ENCODE results near the gene PLRG1. TPM values are rescaled to one million over a fixed set of nuclear protein-coding genes. Genes with fewer than 3 reads are reported as not detected.

Gene PLRG1
- total RNA-seq, result 64.1 and 83.4 TPM in 2 replicates

GRCh38 chr4:154549894-154550790, at the start of gene PLRG1:
Gene PLRG1, minus strand, starts transcription at chr4:154550400. Its CDS starts 92 bp downstream, at chr4:154550308.

DNA sequence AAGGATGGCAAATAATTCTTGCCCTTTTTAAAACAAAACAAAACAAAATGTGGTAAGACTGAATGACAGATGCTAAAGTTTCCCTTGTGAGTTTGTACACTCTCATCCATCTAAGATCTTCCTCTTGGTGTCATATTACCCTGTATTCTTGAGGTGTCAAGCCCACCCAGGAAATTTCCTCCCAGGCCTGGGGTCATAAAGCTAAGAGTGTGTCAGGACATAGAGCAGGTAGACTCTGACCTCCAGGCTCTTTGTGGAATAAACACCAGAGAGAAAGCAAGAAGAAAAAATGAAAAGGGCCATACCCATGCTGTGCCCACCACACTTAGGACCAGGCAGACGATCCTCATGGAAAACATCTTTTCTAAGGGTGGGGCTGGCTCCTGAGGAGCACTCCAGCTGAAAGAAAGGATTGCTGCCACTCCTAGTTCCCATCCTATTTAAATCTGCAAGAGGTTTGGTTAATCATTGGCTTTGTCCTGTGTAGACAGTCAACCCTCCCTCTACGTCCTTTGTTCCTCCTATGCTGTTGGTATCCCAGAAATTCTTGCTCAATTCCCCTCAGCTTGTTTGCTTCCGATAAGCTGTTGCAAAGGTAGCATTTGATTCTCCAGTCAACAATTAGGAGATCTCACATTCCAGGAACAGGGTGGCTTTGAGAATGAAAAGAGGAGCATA, 40.3 kb upstream of the PLRG1 start, which contains the start of gene FGA:
TSS of gene FGA (minus strand) at position 414 of the 678 bp plus-strand sequence. CDS start at position 359, 55 bp downstream.

DNA sequence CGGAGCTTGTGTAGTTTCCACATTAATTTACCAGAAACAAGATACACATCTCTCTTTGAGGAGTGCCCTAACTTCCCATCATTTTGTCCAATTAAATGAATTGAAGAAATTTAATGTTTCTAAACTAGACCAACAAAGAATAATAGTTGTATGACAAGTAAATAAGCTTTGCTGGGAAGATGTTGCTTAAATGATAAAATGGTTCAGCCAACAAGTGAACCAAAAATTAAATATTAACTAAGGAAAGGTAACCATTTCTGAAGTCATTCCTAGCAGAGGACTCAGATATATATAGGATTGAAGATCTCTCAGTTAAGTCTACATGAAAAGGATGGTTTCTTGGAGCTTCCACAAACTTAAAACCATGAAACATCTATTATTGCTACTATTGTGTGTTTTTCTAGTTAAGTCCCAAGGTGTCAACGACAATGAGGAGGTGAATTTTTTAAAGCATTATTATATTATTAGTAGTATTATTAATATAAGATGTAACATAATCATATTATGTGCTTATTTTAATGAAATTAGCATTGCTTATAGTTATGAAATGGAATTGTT, 12.6 kb upstream of the PLRG1 start, which contains the start of gene FGB:
TSS of gene FGB (plus strand) at position 315 of the 558 bp plus-strand sequence. CDS start at position 323, 8 bp downstream.

GRCh38 chr4:154491341-154492271, 58.6 kb downstream of the PLRG1 start, which contains the start of gene DCHS2:
Gene DCHS2, minus strand, starts transcription at chr4:154491799. Its CDS starts 444 bp downstream, at chr4:154491355.

Other genes starting within 250 kb of the PLRG1 start
- 0.52 TPM in 1 of 2 replicates, not detected in the other for gene DCHS2, start 58.6 kb downstream of the PLRG1 start, total RNA-seq
- not detected in 2 replicates for gene FGB, start 12.6 kb upstream of the PLRG1 start, total RNA-seq
- 0.64 TPM in 1 of 2 replicates, not detected in the other for gene FGA, start 40.3 kb upstream of the PLRG1 start, total RNA-seq
- gene FGG, start 62.3 kb upstream of the PLRG1 start, total RNA-seq, result 0.26 and 0.88 TPM in 2 replicates
- 2.1 TPM in 1 of 2 replicates, not detected in the other for gene LRAT, start 193.6 kb upstream of the PLRG1 start, total RNA-seq
- 0.08 and 0.39 TPM in 2 replicates for gene RBM46, start 230.9 kb upstream of the PLRG1 start, total RNA-seq